ENCODE data around the gene PKD1L1. TPM values are rescaled to one million over a fixed set of nuclear protein-coding genes. Genes with fewer than 3 reads are reported as not detected.

Gene PKD1L1, protein sequence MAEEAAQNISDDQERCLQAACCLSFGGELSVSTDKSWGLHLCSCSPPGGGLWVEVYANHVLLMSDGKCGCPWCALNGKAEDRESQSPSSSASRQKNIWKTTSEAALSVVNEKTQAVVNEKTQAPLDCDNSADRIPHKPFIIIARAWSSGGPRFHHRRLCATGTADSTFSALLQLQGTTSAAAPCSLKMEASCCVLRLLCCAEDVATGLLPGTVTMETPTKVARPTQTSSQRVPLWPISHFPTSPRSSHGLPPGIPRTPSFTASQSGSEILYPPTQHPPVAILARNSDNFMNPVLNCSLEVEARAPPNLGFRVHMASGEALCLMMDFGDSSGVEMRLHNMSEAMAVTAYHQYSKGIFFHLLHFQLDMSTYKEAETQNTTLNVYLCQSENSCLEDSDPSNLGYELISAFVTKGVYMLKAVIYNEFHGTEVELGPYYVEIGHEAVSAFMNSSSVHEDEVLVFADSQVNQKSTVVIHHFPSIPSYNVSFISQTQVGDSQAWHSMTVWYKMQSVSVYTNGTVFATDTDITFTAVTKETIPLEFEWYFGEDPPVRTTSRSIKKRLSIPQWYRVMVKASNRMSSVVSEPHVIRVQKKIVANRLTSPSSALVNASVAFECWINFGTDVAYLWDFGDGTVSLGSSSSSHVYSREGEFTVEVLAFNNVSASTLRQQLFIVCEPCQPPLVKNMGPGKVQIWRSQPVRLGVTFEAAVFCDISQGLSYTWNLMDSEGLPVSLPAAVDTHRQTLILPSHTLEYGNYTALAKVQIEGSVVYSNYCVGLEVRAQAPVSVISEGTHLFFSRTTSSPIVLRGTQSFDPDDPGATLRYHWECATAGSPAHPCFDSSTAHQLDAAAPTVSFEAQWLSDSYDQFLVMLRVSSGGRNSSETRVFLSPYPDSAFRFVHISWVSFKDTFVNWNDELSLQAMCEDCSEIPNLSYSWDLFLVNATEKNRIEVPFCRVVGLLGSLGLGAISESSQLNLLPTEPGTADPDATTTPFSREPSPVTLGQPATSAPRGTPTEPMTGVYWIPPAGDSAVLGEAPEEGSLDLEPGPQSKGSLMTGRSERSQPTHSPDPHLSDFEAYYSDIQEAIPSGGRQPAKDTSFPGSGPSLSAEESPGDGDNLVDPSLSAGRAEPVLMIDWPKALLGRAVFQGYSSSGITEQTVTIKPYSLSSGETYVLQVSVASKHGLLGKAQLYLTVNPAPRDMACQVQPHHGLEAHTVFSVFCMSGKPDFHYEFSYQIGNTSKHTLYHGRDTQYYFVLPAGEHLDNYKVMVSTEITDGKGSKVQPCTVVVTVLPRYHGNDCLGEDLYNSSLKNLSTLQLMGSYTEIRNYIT (N-terminal part only)
- 0.11 and 0.13 TPM in 2 replicates for total RNA-seq

DNA sequence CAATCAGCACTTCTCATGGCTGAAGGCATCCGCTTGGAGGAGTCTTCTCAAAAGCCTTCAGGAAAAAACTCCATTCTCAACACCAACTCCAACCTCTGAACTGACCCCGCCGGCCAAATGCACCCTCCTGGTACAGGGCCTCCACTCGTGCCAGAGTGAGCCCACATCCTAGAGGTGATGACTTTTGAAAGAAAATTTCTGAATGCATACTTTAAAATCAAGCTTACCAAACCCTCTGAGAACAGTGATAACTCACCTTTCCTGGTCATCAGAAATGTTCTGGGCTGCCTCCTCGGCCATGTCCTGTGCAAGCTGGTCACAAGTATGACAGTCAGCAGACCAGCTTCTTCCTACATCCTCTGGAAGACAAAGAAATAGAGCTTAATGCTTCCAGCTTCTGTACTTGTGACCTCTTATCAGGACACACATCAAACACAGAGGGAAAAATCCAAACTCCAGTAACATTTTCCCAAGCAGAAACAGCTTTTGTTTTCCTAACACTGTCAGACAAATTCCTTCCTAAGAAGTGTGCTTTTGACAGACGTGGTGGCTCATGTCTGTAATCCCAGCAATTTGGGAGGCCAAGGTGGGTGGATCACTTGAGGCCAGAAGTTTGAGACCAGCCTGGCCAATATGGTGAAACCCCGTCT is at the start of gene PKD1L1:
Gene PKD1L1 (minus strand): TSS at position 326 of the 650 bp plus-strand sequence. CDS start 26 bp downstream, at position 300.

GRCh38 chr7:47979145-47979831 is 31.0 kb upstream of the PKD1L1 start, which contains the start of gene HUS1:
TSS of gene HUS1 (minus strand) at chr7:47979615. CDS start at chr7:47979519, 96 bp downstream.

Other genes starting within 250 kb of the PKD1L1 start
- 29.4 and 39.6 TPM in 2 replicates for gene HUS1, start 31.1 kb upstream of the PKD1L1 start, total RNA-seq
- not detected in 2 replicates for gene SUN3, start 80.6 kb upstream of the PKD1L1 start, total RNA-seq
- gene C7orf57, start 87.1 kb upstream of the PKD1L1 start, total RNA-seq = under 0.01 TPM in 1 of 2 replicates, not detected in the other
- gene UPP1, start 140.8 kb upstream of the PKD1L1 start, total RNA-seq = 18.6 and 25.1 TPM in 2 replicates
- 0.13 and 0.43 TPM in 2 replicates for gene ABCA13, start 223.0 kb upstream of the PKD1L1 start, total RNA-seq

All from articular chondrocyte of knee joint (primary cell).